KMS-11 (cell line): ENCODE data around the gene FHAD1.

Source experiments
- H2AFZ ChIP-seq: fragments of 200-600 bp; sonication (generic); 2 replicates; pipeline ENCODE4 v1.6.1; 2016; ENCODE audit warnings: antibody characterized with exemption, mixed run types, low read depth
- H3K27ac ChIP-seq: fragments of 200-600 bp; sonication (generic); 2 replicates; pipeline ENCODE4 v1.6.1; 2016; ENCODE audit warnings: mild to moderate bottlenecking, mixed run types
- H3K27me3 ChIP-seq: fragments of 200-600 bp; sonication (generic); 2 replicates; pipeline ENCODE4 v1.6.1; 2017; ENCODE audit warnings: mild to moderate bottlenecking, low read depth, mixed run types, moderate library complexity; ENCODE audit not compliant: insufficient read depth
- H3K36me3 ChIP-seq: fragments of 200-600 bp; sonication (generic); 2 replicates; pipeline ENCODE4 v1.6.1; 2017; ENCODE audit warnings: mild to moderate bottlenecking, mixed run types; ENCODE audit not compliant: insufficient read depth
- H3K4me1 ChIP-seq: fragments of 200-600 bp; sonication (generic); 2 replicates; pipeline ENCODE4 v1.6.1; 2016; ENCODE audit warnings: mild to moderate bottlenecking, low read depth, mixed run types; ENCODE audit not compliant: poor library complexity, severe bottlenecking
- H3K4me2 ChIP-seq: fragments of 200-600 bp; sonication (generic); 2 replicates; pipeline ENCODE4 v1.7.0; 2016; ENCODE audit warnings: mild to moderate bottlenecking, mixed run types
- H3K4me3 ChIP-seq: fragments of 200-600 bp; sonication (generic); IDR thresholded peaks from 2 replicates; pipeline ENCODE4 v1.6.1; 2017; ENCODE audit warnings: low read depth, low read length, mixed read lengths; ENCODE audit not compliant: insufficient read depth
- H3K79me2 ChIP-seq: fragments of 200-600 bp; sonication (generic); 2 replicates; pipeline ENCODE4 v1.6.1; 2016; ENCODE audit warnings: low read depth, mixed run types; ENCODE audit not compliant: insufficient read depth
- H3K9ac ChIP-seq: fragments of 200-600 bp; sonication (generic); 2 replicates; pipeline ENCODE4 v1.6.1; 2016; ENCODE audit warnings: mild to moderate bottlenecking, mixed run types
- H4K20me1 ChIP-seq: fragments of 200-600 bp; sonication (generic); 2 replicates; pipeline ENCODE4 v1.6.1; 2016; ENCODE audit warnings: mild to moderate bottlenecking, mixed run types; ENCODE audit not compliant: insufficient read depth
- TF ChIP-seq, protein P1 (sequence below): fragments of 200-600 bp; sonication (generic); conservative IDR thresholded peaks from 2 replicates; pipeline ENCODE4 v1.6.1; 2017; ENCODE audit warnings: low read depth, mild to moderate bottlenecking, antibody characterized with exemption, low read length, moderate library complexity, mixed read lengths

FHAD1 gene

DNA sequence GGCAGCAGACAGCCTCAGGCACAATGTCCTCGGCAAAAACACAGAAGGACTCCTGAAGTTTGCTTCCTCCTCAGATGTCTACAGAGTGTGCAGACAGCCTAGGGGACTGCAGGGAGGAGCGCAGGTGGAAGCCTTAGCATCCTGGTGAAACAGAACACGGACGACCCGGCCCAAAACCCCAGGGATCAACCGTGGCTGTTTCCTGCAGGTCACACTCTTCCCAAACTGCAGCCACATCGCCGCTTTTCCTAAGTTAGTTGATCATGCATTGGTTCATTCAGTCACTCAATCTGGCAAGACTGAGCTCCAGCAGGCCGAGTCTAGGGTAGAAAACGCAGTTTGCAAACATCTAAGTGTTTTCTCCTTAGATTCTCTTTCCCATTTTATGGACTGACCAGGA lies 33.4 kb downstream of the FHAD1 start:
- no peak overlapping the region for H3K9ac ChIP-seq
- no peaks in the 10 kb centered on the region for H3K27me3 ChIP-seq
- no peak overlapping the region for H2AFZ ChIP-seq
- no peak overlapping the region for H3K4me3 ChIP-seq
- H3K79me2 ChIP-seq, result no peaks in the 10 kb centered on the region
- H3K27ac ChIP-seq, result no peak overlapping the region
- no peak overlapping the region for H3K4me2 ChIP-seq
- TF ChIP-seq, protein P1, sequence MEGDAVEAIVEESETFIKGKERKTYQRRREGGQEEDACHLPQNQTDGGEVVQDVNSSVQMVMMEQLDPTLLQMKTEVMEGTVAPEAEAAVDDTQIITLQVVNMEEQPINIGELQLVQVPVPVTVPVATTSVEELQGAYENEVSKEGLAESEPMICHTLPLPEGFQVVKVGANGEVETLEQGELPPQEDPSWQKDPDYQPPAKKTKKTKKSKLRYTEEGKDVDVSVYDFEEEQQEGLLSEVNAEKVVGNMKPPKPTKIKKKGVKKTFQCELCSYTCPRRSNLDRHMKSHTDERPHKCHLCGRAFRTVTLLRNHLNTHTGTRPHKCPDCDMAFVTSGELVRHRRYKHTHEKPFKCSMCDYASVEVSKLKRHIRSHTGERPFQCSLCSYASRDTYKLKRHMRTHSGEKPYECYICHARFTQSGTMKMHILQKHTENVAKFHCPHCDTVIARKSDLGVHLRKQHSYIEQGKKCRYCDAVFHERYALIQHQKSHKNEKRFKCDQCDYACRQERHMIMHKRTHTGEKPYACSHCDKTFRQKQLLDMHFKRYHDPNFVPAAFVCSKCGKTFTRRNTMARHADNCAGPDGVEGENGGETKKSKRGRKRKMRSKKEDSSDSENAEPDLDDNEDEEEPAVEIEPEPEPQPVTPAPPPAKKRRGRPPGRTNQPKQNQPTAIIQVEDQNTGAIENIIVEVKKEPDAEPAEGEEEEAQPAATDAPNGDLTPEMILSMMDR, result no peak
- no peaks in the 10 kb centered on the region for H3K36me3 ChIP-seq
- no peaks in the 10 kb centered on the region for H4K20me1 ChIP-seq
- H3K4me1 ChIP-seq, result peaks cover 5% of the 10 kb centered on the region

DNA sequence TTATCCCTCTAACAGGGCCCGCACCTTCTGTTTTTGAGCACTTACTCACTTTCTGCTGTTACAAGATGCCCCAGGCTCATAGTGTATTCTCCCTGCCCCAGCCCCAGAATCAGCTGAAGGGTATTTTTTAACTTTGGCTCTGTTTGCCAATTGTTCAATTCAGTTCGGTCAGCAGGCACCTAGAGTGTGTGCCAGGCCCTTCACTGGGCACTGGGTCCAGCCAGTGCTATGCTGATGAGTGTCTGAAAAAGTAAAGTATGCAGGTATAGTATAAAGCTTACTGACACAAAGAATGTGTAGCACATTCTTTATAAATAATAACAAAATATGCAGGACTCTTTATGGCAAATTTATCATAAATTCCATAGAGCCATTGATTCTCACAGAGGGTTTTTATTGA lies 35.0 kb downstream of the FHAD1 start:
- no peaks in the 10 kb centered on the region for H3K27me3 ChIP-seq
- no peak overlapping the region for H2AFZ ChIP-seq
- H3K4me2 ChIP-seq, result no peak overlapping the region
- no peaks in the 10 kb centered on the region for H3K36me3 ChIP-seq
- TF ChIP-seq, protein P1, result no peak
- no peaks in the 10 kb centered on the region for H4K20me1 ChIP-seq
- no peak overlapping the region for H3K9ac ChIP-seq
- no peak overlapping the region for H3K27ac ChIP-seq
- H3K79me2 ChIP-seq, result no peaks in the 10 kb centered on the region
- peaks cover 5% of the 10 kb centered on the region for H3K4me1 ChIP-seq
- no peak overlapping the region for H3K4me3 ChIP-seq

DNA sequence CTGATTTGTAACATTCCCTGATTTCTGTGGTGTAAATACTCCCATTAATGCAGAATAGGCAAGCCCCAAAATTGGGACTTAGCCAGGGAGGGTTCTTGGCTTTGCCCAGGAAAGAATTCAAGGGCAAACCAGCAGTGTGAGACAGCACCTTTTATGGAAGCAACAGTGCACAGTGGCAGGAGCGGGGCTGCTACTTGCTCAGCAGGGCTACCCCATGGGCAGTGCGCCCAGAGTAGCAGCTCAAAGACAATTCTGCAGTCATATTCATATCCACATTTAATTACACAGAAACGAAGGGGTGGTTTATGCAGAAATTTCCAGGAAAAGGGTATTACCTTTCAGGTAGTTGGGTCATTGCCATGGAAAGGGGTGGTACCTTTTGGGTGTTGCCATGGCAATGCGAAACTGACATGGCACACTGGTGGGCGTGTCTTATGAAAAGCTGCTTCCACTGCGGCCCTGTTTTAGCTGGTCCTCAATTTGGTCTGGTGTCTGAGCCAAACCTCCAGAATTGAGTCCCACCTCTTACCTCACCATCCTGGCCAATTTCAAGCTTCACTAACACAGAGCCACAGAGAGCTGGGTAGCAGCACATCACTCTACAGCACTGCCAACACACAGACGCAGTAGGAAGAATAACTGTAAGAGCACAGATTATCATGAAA lies 35.9 kb downstream of the FHAD1 start:
- Histone ChIP-seq H2AFZ (no peak overlapping the region), H3K4me2 (no peak overlapping the region), H3K27ac (no peak overlapping the region), H3K79me2 (no peaks in the 10 kb centered on the region), H3K9ac (no peak overlapping the region), H4K20me1 (no peaks in the 10 kb centered on the region), H3K36me3 (no peaks in the 10 kb centered on the region), H3K27me3 (no peaks in the 10 kb centered on the region), H3K4me3 (no peak overlapping the region), H3K4me1 (peaks cover 5% of the 10 kb centered on the region)
- TF ChIP-seq, protein P1, result no peak

DNA sequence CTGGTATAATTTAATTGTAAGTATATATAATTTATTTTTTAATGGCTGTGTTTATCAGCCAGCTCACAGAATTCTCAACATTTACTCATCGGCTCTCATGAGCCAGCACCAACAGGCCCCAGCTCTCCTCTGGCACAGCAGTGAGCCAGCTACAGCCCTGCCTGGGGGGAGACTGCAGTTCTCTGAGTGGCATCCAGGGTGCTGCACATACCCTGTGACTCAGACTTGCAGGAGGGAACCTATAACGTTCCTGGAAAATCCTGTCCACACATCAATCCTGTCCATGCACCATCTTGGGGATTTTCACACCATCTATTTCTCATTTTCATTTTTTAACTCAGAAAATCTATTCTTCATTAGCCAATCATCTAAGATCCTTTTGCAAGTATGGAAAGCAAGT lies 36.5 kb downstream of the FHAD1 start:
- Histone ChIP-seq H3K79me2 (no peaks in the 10 kb centered on the region), H3K27me3 (no peaks in the 10 kb centered on the region), H3K36me3 (no peaks in the 10 kb centered on the region), H3K4me2 (no peak overlapping the region), H4K20me1 (no peaks in the 10 kb centered on the region), H3K4me1 (peaks cover 5% of the 10 kb centered on the region), H3K27ac (no peak overlapping the region), H2AFZ (no peak overlapping the region), H3K9ac (no peak overlapping the region), H3K4me3 (no peak overlapping the region)
- TF ChIP-seq, protein P1, result no peak
